NCI-H1105 (cell line): ENCODE data around the gene ZNF180.
"Not testable (repeated sequence)": the region's sequence is repeated elsewhere in the genome, so short reads cannot be mapped to it uniquely, and the experiment has no call there.

Experiments used
- DNase-seq: peaks from one replicate; lab custom pipeline; 2025; lab: John Stamatoyannopoulos, UW

Gene ZNF180

DNA sequence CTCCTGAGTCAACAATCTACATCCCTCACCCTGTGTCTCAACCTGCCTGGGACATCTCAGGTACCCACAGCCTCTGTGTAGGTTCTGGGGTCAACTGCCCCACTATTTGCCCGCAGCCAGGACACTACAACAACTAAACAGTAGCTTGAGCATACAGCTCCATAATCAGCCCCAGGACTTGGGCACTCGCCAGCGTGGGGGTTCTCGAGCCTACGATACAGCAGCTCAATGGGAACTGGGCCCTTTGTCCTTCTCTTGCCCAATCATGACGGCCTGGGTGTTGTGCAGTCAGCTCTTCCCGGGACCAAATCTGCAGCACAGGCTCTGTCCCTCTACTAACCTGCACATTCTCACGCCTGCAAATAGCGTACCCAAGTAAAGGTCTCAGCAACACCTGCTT is 1.3 kb downstream of the ZNF180 start:
- no peak for DNase-seq

DNA sequence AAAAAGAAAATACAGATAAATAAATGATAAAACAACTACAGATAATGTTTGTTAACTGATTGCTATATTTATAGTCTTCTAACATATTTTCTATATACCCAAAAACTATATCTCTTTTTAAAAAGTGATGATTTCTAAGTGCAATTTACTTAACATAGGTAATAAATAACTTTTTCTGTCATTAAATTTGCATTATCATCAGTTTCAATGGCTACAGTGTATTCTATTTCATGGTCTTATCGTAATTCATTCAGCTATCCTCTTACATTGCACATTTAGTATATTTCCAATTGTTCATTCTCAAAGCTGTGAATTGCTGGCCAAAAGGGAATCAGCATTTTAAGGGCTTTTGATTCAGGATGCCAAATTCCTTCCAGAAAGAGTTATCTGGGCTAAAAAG is 3.6 kb downstream of the ZNF180 start:
- DNase-seq = no peak

DNA sequence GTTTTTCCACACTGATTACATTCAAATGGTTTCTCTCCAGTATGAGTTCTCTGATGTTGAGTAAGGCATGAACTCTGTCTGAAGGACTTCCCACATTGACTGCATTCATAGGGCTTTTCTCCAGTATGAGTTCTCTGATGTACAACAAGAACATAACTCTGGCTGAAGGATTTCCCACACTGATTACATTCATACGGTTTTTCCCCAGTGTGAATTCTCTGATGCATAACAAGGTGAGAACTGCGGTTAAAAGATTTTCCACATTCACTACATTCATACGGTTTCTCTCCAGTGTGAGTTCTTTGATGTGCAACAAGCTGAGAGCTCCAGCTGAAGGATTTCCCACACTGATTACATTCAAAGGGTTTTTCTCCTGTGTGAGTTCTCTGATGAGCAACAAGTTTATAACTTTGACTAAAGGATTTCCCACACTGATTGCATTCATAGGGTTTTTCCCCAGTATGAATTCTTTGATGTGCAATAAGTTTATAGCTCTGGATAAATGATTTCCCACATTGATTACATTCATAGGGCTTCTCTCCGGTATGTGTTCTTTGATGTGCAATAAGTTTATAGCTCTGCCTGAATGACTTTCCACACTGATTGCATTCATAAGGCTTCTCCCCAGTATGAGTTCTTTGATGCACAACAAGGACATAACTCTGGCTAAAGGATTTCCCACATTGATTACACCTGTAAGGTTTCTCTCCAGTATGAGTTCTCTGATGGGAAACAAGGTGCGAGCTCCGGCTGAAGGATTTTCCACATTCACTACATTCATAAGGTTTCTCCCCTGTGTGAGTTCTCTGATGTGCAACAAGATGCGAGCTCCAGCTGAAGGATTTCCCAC is 23.5 kb downstream of the ZNF180 start:
- DNase-seq = peak; percentile 29

DNA sequence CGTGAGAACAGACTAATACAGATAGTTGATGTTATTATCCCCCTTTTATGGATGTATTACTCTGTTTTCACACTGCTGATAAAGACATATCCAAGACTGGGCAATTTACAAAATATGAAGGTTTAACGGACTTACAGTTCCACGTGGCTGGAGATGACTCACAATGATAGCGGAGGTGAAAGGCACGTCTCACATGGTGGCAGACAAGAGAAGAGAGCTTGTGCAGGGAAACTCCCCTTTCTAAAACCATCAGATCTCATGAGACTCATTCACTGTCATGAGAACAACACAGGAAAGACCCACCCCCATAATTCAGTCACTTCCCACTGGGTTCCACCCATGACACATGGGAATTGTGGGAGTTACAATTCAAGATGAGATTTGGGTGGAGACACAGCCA is 31.6 kb downstream of the ZNF180 start:
- not testable (repeated sequence) for DNase-seq

DNA sequence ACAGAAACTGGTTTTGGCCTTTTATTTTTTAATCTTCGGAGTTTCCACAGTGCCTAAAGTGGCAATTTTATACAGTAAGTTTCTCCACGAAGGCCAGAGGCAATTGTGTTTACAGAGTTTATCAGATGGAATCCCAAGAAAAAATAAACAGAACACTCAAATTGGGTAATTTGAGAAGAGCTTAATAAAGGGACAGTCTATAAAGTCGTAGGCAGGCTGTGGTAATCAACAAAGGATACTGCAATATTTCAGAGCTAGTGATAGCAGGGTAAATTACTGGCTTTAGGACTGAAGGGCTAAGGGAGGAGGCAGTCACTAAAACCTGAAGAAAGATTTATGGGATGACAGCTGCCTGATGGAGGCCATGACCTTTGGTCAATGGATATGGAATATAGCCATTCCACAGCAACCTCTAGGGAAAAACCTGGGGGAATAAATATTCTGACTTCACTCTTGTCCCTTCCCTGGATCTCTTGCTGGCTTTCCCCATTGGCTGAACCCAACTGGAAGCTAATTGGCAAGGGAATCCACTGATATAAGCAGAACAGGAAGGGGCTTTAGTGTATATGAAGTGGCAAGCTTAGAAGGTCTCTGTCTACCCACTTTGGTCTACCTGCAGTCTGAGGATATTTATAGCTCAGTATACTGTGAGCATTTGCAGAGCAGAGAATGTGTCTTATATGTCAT is 37.6 kb downstream of the ZNF180 start:
- DNase-seq = not testable (repeated sequence)

DNA sequence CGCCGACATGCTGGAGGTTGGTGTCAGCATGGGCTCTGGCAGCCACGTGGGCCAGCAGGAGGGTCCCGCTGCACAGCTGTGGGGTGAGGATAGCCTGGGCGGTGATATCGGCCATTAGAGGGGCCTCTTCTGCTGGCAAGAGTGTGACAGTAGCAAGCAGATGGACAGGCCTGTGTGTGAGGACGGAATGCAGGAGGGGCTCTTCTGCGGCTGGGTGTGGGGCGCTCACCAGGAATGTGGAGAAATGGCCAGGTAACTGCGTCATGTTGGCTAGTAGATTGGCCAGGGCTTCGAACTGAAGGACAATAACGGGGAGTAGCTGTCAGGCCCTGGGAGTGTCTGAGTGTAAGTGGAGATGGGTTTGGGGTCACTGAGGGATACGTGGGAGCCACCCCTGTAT is 44.3 kb downstream of the ZNF180 start:
- DNase-seq = not testable (repeated sequence)

DNA sequence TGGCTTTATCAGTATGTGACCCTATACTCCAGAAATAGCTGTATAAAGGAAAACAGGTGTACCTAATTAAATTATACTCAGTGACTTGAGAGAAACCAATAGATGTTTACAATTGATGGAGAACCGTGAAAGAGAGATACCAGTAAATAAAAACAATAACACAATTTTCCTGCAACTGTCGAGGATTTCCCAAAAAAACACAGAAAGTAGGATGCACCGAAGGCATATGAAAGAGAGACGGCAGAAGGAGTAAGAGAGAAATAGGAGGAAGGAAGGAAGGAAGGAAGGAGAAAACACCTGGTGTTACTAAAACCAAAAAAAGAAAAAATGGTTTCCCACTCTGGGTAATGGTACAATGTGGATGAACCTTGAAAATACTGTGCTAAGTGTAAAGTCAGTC is 45.2 kb downstream of the ZNF180 start:
- no peak for DNase-seq

DNA sequence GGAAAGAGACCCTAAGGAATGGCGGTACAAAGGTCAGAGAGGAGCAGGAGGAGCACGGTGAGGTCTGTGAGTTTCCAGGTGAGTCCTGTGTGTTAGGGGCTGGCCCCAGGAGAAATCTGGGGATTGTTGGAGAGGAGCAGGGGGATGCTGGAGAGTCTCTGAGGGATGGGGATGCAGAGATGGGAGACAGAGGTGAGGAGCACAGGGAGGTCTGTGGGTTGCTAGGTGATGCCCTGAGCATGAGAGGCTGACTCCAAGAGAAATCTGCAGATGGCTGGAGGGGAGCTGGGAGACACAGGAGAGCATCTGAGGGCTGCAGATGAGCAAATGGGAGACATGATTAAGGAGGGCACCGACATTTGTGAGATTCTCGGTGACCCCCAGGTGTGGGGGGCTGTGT is 48.0 kb downstream of the ZNF180 start:
- no peak for DNase-seq

DNA sequence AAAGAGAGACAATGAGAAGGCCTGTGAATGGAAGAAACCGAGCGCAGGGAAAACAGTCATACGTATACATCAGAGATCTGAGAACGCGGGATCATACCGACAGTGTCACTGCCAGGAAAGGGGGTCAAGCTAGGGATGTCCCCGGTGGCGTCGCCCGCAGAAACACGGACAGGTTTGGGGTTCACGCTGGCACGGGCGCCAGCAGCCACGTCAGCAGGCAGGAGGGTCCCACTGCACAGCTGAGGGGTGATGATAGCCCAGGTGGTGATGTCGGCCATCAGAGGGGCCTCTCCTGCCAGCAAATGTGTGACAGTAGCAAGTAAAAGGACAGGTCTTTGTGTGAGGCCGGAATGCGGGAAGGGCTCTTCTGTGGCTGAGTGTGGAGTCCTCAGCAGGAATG is 48.6 kb downstream of the ZNF180 start:
- no peak for DNase-seq

DNA sequence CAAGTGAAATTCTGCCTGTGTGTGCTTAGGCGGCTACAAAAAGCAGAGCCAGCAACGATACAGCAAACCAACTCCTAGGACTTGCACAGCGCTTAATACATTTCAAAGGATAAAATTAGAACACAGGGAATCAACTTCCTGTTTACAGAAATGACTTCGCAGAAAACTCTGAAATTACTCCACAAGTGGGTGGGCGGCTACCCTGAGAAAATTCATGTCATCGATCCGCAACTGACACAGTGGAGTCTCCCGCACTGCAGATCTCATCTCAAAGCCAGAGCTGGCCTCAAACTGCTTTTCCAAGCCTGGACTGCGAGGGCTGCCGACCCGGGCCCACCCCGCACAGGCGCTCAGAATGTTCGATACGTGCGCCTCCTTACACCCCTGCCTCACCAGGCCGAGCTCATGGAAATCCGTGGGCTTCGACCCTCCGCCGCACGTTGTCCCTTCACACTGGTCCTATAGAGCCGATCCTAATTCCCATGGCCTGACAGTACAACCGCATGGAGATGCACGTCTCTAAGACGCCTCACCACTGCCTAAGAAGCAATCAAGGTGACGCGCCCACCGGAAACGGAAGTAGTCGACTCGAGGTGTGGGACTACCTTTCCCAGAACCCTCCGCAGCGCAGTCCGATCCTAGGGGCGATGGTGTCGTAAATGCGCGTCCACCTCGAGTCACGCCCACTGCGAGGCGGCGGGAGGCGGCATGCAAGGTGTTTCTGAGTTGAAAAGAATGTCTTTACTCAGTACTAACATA is 52.2 kb downstream of the ZNF180 start, which contains the start of gene ZNF229:
Gene ZNF229, minus strand, starts transcription at position 557 of the 759 bp plus-strand sequence. CDS start 5,625 bp downstream, outside the sequence.
- DNase-seq = no peak

DNA sequence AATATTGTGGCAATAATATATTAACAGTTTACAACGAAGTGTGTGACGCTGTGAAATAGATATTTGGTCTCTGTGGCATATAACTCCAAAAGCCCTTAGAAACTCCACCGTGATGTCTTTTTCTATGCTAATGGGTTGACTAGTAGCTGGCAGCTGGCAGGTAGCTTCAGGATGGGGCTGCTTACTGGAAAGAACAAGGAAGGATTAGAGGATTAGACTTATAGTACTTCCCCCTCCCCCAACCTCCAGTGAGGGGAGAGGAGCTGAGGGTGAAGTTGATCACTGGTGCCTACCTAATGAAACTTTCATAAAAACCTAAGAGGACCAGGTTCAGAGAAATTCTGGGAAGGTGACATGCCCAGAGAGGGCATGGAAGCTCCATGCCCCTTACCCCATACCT is 61.9 kb downstream of the ZNF180 start:
- DNase-seq = no peak

DNA sequence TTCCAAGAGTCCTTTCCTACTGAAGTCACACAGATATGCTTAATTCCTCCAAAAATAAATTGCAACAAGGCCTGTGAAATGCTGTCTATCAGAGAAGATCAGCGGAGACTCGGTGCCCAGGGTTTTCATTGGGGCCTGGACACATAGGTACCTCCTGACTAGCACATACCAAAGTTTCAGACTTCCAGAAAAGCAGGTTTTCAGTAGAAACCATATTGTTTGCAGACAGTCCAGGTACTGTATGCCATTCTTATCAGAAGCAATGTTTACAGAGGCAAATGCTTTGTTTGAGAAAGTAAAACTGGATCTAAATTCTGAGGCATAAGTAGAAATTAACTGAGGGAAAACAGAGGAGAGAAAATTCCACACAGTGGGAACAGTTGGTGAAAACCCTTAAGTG is 64.9 kb downstream of the ZNF180 start:
- DNase-seq = no peak

DNA sequence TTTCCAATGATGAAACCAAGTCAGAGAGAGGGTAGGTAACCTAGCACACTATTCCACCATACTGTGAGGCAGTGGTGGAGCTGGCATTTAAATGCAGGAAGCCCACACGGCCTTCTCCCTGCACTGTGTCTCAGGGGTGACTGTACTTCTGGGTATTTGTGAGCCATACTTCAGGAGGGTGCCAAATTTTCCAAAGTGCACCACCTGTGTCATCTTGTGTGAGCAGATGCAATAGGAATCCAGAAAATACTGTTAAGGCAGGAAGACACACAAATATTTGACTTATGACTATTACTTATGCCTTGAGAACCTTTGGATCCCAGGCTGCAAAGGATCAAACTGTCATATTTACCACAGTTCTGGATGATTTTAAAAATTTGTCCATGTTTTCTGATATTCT is 69.4 kb downstream of the ZNF180 start:
- no peak for DNase-seq
